Liver (tissue), 3 donors: ENCODE measurements around the gene ATP13A5.

Source experiments
- EGR1 ChIP-seq, 2 donors: IDR thresholded peaks; 2 replicates each; pipeline ENCODE4 v1.6.1; 2016 to 2018; ENCODE audit warnings: antibody characterized with exemption in 2 of 2, low read depth in 2 of 2
- RAD21 ChIP-seq, 2 donors: IDR thresholded peaks; 2 replicates each; pipeline ENCODE4 v1.6.1; 2016; ENCODE audit warnings: antibody characterized with exemption in 2 of 2, mild to moderate bottlenecking in 2 of 2
- TF ChIP-seq, protein P1 (sequence below): fragments of 150-350 bp; IDR thresholded peaks from 2 replicates; pipeline ENCODE4 v1.5.1; 2017; ENCODE audit warnings: improper control_type of control experiment, low read depth, low read length; ENCODE audit not compliant: missing input control
- TF ChIP-seq, protein P2 (sequence below): IDR thresholded peaks from 2 replicates; pipeline ENCODE4 v1.6.1; 2016; ENCODE audit warnings: antibody characterized with exemption
- donor health status: healthy.
- donor health status: healthy.

DNA sequence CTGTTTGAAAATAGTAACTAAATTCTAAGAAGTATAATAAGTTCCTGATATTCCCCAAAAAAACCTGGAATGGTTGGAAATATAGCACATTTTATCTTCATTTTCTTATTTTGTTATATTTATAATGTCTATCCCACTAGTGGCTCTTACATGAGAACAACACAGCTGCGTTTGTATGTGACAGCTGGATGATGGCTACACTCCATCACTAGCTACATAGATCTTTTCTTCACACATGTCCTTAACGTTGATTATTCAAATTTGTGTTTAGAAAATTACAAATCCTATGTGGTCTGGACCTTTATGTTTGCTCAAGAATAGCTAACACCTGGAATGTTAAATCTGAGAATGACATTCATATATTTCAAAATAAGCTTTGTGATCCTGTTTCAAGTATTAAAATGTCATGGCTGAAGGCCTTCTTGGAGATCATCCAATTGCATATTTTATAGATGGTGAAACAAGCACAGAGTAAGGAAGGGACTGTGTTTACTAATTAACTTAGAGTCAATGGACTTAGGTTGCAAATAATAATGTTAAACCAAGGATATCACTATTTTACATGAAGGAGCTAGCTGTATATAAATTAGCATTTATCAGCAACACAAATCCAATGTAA, 60.8 kb downstream of the ATP13A5 start:
- TF ChIP-seq, protein P1, sequence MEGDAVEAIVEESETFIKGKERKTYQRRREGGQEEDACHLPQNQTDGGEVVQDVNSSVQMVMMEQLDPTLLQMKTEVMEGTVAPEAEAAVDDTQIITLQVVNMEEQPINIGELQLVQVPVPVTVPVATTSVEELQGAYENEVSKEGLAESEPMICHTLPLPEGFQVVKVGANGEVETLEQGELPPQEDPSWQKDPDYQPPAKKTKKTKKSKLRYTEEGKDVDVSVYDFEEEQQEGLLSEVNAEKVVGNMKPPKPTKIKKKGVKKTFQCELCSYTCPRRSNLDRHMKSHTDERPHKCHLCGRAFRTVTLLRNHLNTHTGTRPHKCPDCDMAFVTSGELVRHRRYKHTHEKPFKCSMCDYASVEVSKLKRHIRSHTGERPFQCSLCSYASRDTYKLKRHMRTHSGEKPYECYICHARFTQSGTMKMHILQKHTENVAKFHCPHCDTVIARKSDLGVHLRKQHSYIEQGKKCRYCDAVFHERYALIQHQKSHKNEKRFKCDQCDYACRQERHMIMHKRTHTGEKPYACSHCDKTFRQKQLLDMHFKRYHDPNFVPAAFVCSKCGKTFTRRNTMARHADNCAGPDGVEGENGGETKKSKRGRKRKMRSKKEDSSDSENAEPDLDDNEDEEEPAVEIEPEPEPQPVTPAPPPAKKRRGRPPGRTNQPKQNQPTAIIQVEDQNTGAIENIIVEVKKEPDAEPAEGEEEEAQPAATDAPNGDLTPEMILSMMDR: no peak
- TF ChIP-seq, protein P2, sequence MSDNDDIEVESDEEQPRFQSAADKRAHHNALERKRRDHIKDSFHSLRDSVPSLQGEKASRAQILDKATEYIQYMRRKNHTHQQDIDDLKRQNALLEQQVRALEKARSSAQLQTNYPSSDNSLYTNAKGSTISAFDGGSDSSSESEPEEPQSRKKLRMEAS: no peak
- no peak for TF ChIP-seq RAD21 (IDR thresholded peaks at IDR 0.05)
- no peak for TF ChIP-seq EGR1 (IDR thresholded peaks at IDR 0.05; ENCODE audit: low read depth in 2 of 2)
